ENCODE results near the gene FAM219A.
"Not testable (repeated sequence)": the region's sequence is repeated elsewhere in the genome, so short reads cannot be mapped to it uniquely, and the experiment has no call there.

FAM219A gene

DNA sequence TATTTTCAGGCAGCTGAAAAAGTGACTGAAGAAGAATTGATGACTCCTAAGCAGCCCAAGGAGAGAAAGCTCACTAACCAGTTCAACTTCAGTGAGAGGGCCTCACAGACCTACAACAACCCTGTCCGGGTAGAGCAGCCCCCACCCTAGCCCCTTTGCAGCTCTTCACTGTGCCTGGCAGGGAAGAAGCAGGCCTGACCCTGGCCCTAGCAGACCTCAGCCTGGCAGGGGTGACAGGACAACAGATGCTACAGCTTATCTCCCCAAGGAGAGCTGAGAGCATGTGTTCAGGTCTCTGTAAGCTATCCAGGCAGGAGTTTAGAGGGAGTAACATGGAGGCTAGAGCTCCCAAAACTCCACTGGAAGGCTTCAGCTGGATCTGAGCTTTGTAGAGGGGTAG, 32.0 kb upstream of the FAM219A start:
- in situ Hi-C loops (cut with MboI; ENCODE audit: low pct_unique_long_range_greater_than_20kb, low sequenced_read_pairs, unreplicated experiment) = loop anchor here (10.0 kb wide), 1 partner anchor 56 kb away; no protein-coding TSS in a partner anchor
- no peak for DNase-seq (ENCODE audit: low spot score)
- TF ChIP-seq, protein P1, sequence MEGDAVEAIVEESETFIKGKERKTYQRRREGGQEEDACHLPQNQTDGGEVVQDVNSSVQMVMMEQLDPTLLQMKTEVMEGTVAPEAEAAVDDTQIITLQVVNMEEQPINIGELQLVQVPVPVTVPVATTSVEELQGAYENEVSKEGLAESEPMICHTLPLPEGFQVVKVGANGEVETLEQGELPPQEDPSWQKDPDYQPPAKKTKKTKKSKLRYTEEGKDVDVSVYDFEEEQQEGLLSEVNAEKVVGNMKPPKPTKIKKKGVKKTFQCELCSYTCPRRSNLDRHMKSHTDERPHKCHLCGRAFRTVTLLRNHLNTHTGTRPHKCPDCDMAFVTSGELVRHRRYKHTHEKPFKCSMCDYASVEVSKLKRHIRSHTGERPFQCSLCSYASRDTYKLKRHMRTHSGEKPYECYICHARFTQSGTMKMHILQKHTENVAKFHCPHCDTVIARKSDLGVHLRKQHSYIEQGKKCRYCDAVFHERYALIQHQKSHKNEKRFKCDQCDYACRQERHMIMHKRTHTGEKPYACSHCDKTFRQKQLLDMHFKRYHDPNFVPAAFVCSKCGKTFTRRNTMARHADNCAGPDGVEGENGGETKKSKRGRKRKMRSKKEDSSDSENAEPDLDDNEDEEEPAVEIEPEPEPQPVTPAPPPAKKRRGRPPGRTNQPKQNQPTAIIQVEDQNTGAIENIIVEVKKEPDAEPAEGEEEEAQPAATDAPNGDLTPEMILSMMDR (IDR thresholded peaks at IDR 0.05; ENCODE audit: extremely low read depth, insufficient read depth, missing control alignments) = no peak

DNA sequence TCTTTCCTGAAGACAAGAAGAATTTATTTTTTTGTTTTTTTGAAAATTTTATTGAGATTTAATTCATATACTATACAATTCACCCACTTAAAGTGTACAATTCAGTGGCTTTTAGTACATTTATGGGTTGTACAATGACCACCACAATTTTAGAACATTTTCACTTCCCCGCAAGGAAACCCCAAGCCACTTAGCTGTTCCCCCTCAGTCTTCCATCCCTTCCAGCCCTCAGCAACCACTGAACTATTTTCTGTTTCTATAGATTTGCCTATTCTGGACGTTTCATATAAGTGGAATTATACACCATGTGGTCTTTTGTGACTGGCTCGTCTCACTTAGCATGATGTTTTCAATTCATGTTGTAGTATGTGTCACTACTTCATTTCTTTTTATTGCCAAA, 28.2 kb upstream of the FAM219A start:
- in situ Hi-C loops (cut with MboI; ENCODE audit: low pct_unique_long_range_greater_than_20kb, low sequenced_read_pairs, unreplicated experiment) = no loop called here
- DNase-seq (ENCODE audit: low spot score) = no peak
- TF ChIP-seq, protein P1 (IDR thresholded peaks at IDR 0.05; ENCODE audit: extremely low read depth, insufficient read depth, missing control alignments) = no peak

DNA sequence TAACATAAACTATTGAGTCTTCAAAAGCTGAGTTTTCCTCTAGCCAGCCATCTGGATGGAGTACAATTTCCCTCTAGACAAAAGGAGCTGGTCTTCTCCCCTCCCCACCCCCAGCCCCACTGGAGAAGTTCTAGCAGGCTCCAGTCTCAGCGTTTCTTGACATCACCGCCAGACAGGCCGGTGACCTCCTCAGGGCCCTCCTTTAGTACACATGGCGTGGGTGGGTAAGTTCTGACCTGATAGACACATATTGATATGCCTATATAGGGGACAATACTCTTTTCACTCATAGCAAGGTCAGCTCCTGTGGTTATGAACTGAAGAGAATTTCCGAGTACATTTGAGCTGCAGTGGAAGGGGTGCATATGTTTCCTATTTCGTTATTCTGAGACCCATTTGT, 27.5 kb upstream of the FAM219A start:
- no peak for DNase-seq (ENCODE audit: low spot score)
- TF ChIP-seq, protein P1 (IDR thresholded peaks at IDR 0.05; ENCODE audit: extremely low read depth, insufficient read depth, missing control alignments) = no peak
- in situ Hi-C loops (cut with MboI; ENCODE audit: low pct_unique_long_range_greater_than_20kb, low sequenced_read_pairs, unreplicated experiment) = no loop called here

DNA sequence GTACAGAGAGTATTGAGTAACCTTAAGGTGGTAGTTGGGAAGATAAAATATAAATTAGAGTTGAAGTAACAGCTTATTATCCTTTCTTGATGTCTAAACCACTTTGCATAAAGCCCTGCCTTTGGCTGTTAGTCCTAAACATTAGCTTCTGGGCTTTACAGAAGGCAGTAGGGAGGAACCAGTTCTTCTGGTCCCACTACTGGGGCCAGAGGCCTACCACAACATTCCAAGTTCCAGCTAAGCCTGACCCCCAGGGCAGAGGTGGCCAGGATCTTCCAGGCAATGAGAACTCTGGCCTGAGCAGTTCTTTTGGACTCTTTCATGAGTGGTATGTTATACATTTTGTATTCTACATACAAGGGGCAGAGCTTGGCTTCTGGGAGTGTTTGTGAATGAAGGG, 26.3 kb upstream of the FAM219A start:
- in situ Hi-C loops (cut with MboI; ENCODE audit: low pct_unique_long_range_greater_than_20kb, low sequenced_read_pairs, unreplicated experiment) = no loop called here
- no peak for DNase-seq (ENCODE audit: low spot score)
- TF ChIP-seq, protein P1 (IDR thresholded peaks at IDR 0.05; ENCODE audit: extremely low read depth, insufficient read depth, missing control alignments) = no peak

DNA sequence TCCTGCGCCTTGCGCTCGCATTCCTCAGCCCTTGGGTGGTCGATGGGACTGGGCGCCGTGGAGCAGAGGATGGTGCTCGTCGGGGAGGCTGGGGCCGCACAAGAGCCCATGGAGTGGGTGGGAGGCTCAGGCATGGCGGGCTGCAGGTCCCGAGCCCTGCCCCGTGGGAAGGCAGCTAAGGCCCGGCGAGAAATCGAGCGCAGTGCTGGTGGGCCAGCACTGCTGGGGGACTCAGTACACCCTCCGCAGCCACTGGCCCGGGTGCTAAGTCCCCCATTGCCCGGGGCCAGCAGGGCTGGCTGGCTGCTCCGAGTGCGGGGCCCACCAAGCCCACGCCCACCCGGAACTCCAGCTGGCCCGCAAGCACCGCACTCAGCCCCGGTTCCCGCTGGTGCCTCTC, 24.4 kb upstream of the FAM219A start:
- DNase-seq (ENCODE audit: low spot score); in situ Hi-C loops (cut with MboI; ENCODE audit: low pct_unique_long_range_greater_than_20kb, low sequenced_read_pairs, unreplicated experiment): not testable (repeated sequence)

DNA sequence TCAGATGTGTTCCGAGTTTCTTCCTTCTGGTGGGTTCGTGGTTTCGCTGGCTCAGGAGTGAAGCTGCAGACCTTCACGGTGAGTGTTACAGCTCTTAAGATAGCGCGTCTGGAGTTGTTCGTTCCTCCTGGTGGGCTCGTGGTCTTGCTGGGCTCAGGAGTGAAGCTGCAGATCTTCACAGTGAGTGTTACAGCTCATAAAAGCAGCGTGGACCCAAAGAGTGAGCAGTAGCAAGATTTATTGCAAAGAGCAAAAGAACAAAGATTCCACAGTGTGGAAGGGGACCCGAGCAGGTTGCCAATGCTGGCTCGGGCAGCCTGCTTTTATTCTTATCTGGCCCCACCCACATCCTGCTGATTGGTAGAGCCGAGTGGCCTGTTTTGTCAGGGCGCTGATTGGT, 23.2 kb upstream of the FAM219A start:
- DNase-seq (ENCODE audit: low spot score); in situ Hi-C loops (cut with MboI; ENCODE audit: low pct_unique_long_range_greater_than_20kb, low sequenced_read_pairs, unreplicated experiment): not testable (repeated sequence)

DNA sequence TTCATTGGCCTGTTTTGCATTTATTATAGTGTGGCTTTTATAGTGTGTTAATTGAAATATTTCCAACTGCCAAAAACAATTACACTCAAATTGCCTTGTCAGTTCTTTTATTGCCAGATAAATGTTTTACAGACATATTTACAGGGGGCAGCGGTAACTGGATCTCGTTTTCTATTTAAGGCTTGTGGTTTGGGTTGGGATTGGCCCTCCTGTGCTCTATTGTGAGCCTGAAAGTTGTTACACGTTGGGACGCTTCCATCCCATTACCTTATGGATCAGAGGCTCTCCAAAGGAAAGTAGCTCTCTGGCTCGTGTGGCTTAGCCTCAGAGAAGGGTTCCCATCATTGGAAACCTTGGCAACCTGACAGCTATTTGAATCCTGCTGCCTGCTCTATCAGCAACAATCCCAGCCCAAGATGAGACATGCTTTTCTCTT, 21.1 kb upstream of the FAM219A start:
- no peak for DNase-seq (ENCODE audit: low spot score)
- in situ Hi-C loops (cut with MboI; ENCODE audit: low pct_unique_long_range_greater_than_20kb, low sequenced_read_pairs, unreplicated experiment) = no loop called here
- TF ChIP-seq, protein P1 (IDR thresholded peaks at IDR 0.05; ENCODE audit: extremely low read depth, insufficient read depth, missing control alignments) = no peak

DNA sequence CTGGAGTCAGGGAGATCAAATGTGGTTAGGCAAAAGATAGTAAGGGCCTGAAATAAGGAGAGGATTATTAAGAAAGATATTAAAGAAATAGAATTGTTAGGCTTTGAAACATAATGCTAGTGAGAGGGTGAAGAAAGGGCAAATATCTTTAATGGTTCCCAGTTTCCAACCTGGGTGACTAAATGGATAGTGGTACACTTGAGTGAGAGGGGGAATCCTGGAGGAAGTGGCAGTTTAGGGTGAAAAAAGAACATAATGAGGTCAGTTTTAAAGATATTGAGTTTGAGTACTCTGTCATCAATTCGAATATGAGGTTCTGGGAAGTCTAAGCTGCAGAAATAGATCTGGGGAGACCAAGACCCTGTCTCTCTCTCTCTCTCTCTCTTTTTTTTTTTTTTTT, 19.2 kb upstream of the FAM219A start:
- in situ Hi-C loops (cut with MboI; ENCODE audit: low pct_unique_long_range_greater_than_20kb, low sequenced_read_pairs, unreplicated experiment) = no loop called here
- TF ChIP-seq, protein P1 (IDR thresholded peaks at IDR 0.05; ENCODE audit: extremely low read depth, insufficient read depth, missing control alignments) = no peak
- no peak for DNase-seq (ENCODE audit: low spot score)

Measured in GM13977 (cell line).